GM21390 (cell line): ENCODE measurements around the gene TMEM184B.
"Not testable (repeated sequence)": the region's sequence is repeated elsewhere in the genome, so short reads cannot be mapped to it uniquely, and the experiment has no call there.

Experiments used
- ATAC-seq: cut with Tn5 transposase; IDR thresholded peaks from one replicate; pipeline ENCODE4 v1.9.1; 2021; ENCODE audit not compliant: unreplicated experiment

Gene TMEM184B

DNA sequence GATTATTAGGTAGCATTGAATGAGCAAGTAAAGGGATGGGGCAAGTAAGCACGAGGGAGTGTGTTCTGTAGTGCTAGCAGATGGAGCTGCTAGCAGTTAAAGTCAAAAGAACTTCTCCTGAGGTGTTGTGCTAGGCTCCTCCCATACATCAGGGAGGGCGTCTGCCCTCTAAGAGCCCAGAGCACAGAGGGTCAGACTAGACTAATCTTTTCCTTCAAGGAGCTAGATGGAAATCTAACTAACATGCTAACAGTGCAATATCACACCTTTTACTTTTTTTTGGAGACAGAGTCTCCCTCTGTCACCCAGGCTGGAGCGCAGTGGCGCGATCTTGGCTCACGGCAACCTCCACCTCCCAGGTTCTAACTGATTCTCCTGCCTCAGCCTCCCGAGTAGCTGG, 88.0 kb downstream of the TMEM184B start:
- no peak for ATAC-seq

DNA sequence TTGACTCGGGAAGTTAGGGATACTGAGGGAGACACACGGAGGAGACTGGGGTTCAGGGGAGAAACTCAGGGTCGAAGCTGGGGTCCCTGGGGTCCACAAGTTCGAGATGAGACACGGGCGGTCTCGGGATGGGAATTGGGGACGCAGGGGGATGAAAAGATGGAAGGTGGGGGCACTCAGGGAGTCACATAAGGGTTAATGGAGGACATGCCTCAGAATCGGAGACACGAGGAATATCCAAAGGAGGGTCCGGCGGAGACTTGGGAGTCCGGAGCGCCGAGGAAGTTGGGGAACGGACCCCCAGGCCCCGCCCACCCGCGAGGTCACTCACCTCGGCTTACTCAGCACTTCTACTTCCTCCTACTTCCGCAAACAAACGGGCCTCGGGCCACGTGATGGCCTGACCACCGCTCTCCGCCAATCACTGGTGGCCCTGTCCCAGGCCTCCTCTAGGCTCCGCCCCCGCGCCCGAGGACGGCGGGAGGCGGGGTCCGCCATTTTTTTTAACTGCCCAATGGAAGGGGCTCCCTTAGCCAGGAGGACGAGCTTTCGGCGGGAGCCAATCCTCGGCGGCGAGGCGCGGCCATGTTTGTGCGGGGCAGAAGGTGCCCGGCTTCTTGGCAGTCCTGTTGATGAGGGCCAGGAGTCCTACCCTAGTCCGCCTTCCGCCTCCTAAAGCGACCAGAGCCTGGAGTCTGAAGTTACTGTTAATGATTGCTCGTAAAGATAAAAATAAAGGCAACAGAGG, 91.2 kb downstream of the TMEM184B start, which contains the start of gene PLA2G6:
Gene PLA2G6, minus strand, starts transcription at position 378 of the 748 bp plus-strand sequence. CDS start 12,404 bp downstream, outside the sequence.
- ATAC-seq: peak; percentile 73

DNA sequence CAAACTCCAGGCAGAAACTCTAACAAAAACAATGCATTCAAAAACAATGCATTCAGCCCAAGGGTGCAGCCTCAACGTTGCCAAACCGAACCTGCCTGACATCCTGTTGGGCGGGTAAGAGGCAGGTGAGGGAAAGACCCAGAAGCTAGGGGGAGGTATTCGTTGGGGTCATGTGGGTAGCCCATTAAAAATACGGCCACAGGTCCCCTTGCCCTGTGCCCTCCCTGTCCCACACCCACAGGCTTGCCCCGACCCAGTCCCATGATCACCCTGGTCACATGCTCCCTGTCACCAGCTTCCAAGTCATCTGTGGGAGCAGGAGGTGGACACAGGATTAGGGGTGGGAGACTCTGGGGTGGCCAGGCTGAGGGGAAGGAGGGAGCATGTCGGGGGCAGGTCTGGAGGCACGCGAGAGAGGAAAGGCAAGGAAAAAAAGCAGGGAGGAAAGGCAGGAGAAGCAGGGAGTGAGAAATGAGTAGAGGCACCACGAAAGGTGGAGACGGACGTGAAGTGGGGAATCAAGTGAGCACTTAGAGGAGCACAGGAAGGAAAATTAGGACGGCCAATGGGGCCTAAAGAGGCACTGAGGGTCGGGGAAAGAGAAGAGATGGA, 91.9 kb downstream of the TMEM184B start:
- no peak for ATAC-seq

DNA sequence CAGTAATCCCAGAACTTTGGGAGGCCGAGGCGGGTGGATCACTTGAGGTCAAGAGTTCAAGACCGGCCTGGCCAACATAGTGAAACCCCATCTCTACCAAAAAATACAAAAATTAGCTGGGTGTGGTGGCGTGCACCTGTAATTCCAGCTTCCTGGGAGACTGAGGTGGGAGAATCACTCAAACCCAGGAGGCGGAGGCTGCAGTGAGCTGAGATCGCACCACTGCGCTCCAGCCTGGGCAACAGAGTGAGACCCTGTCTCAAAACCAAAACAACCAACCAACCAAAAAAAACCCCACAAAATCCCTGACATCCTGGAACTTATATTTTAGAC, 94.2 kb downstream of the TMEM184B start:
- ATAC-seq: not testable (repeated sequence)

DNA sequence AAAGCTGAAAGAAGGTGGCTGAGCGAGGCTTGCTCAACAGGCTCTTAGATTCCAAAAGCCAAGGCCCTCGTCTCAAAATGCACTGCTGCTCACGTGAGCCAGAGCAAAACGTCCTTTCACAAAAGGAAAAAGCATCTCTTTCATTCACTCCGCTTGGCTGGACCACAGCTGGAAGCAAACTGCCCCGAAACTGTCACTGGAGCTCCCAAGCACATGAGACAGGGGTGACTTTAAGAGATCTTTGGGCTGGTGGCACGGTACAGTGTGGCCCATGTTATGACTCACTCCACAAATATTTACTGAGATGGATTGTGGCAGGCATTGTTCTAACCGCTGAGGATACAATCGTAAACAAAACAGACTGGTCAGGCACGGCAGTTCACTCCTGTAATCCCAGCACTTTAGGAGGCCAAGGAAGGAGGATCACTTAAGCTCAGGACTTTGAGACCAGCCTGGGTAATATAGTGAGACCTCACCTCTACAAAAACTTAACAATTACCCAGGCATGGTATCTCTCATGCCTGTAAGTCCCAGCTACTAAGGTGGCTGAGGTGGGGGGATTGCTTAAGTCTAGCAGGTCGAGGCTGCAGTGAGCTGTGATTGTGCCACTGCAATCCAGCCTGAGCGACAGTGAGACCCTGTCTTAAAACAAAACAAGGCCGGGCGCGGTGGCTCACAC, 94.7 kb downstream of the TMEM184B start:
- no peak for ATAC-seq

DNA sequence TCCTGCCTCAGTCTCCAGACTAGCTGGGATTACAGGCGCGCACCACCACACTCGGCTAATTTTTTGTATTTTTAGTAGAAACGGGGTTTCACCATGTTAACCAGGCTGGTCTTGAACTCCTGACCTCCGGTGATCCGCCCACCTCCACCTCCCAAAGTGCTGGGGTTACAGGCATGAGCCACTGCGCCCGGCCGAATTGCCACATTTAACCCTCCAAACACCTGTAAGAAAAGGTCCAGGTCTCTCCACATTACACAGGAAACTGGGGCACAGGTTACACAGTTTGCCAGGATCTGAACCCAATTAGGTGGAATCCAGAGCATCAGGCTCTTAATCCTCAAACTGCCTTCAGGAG, 95.3 kb downstream of the TMEM184B start:
- not testable (repeated sequence) for ATAC-seq

DNA sequence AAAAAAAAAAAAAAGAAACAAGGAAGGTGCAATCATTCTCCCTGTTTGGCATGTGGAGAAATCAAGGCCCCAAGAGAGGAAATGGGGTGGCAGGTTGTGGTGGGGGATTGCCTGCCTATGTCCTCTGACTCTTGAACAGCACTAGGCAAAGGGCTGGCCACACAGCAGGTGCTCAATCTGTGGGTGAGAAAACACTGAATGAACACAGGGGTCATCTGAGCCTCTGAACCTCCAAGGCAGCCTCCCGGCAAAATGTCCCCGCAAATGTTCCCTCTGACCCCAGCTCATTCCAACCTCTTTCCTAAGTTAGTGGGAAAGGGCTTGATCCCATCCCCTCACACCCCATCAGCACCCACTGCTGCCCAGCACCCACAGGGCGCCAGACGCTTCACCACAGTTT, 95.8 kb downstream of the TMEM184B start:
- ATAC-seq: no peak

DNA sequence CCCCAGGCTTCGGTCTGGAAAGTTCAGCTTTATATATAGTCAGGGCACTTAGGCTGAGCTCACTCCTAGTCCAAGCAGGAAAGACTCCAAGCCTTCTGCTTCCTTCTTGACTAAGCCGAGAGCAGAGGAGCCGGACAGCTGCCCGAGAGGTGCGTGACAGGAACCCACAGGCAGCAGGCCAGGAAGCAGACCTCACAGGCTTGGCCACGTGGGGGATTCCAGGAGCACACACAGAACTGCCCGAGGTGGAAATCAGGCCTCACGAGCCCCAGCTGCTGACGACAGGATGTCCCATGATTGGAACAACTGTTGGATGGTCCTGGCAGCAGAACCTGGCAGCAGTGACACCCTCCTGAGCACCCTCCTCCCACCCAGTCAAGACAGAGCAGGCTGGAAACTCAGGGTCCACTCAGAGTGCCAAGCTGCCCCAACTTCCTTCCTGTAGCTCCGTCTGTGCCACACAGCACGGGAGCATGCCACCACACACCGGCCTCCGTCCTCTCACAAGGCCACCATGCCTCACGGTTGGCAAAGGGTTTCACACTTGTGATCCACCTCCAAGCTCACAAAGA, 96.6 kb downstream of the TMEM184B start:
- ATAC-seq: no peak

DNA sequence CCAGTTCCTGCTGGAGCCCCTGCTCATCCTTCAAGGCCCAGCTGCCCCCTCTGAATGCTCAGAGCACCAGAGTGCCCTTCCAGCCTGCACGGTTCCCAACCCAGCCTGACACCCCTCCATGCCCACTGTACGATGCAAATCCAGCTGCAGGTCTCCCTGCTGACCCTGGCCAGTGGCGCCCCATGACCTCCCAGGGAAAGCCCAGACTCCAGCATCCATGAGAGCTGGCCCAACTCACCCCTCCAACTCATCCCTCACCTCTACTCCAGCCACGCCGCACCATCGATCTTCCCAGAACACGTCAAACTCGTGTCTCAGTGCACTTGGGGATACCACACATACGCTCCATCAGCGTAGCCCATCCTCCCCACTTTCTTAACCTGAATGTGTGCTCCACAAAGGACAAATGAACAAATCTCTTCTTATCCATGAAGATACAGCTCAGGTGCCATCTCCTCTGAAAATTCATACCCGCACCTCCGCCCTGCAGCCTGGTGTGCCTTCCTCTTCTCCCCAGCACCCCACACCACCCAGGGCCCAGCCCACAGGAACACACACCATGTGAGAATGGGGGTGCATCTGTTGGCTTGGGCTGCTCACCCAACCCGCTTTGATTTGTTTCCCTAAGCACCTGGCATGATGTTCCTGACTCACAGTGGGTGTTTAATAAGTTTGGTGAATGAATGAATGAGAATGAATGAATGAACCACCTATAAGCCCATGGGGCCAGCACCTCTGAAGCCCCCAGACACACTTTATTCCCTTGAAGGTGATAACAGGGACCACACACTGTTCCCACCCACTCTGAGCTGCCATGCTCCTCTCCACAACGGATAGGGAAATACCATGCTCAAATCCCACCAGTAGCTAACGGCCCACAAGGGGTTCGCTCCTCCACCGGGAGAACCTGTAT, 97.3 kb downstream of the TMEM184B start:
- ATAC-seq: no peak

DNA sequence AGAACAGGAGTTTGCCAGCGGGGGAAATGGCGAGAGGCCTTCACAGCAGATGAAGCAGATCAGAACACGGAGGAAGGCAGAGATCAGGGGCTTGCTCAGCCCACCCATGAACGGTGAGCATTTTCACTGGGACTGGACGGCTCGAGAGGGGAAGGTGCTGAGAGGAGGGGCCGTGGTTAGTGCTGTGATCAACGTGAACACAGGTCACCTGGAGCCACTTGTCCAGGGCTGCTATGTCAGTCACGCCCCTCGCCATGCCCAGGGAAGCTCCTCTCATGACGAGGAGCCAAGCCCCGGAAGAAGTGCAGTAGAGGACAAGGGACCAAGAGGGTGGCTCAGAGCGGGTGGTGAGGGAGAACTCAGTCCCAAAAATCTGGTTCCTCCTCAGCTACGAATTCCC, 98.2 kb downstream of the TMEM184B start:
- ATAC-seq: no peak

DNA sequence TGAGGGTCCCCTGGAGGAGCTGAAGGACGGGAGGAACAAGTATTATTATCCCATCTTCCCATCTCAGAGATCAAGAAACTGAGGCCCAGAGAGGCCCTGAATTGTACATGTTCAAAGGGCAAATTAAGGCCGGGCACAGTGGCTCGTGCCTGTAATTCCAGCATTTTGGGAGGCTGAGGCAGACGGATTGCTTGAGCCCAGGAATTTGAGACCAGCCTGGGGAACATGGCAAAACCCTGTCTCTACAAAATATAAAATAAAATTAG, 99.2 kb downstream of the TMEM184B start:
- no peak for ATAC-seq

DNA sequence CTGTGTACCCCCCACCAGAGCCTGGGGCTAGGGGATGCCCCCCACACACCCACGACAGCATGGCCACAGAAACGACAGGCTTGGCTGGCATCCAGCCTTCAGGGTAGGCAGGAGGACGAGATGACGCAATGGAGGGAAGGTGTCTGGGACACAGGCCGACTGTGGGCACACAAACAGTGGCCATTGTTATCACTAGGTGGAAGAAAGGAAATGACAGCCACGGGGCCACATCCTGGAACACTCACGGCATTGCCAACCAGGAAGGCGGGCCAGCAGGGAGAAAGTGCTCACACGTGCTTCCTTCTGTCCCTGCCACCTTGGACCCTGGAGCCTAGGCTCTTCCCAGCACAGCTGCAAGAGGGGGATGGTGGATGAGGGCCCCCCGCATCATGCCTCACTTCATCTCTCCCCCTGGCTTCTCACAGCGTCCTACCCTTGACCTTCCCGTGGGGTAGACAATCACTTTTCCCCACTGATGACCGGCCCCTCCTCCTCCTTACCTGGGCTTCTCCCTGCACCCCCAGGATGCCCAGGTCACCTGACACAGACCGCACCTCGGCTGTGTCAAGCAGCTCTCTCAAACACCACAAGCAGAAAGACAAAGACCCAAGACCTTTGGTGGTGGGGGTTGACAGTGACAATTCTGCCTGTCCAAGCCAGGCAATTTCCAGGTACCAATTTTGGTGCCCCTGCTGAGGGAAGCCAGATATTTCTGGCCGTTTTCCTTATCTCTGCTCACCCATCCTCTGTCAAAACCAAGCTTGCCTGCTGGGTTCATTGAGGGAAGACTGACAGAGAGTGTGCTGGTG, 99.8 kb downstream of the TMEM184B start:
- no peak for ATAC-seq

DNA sequence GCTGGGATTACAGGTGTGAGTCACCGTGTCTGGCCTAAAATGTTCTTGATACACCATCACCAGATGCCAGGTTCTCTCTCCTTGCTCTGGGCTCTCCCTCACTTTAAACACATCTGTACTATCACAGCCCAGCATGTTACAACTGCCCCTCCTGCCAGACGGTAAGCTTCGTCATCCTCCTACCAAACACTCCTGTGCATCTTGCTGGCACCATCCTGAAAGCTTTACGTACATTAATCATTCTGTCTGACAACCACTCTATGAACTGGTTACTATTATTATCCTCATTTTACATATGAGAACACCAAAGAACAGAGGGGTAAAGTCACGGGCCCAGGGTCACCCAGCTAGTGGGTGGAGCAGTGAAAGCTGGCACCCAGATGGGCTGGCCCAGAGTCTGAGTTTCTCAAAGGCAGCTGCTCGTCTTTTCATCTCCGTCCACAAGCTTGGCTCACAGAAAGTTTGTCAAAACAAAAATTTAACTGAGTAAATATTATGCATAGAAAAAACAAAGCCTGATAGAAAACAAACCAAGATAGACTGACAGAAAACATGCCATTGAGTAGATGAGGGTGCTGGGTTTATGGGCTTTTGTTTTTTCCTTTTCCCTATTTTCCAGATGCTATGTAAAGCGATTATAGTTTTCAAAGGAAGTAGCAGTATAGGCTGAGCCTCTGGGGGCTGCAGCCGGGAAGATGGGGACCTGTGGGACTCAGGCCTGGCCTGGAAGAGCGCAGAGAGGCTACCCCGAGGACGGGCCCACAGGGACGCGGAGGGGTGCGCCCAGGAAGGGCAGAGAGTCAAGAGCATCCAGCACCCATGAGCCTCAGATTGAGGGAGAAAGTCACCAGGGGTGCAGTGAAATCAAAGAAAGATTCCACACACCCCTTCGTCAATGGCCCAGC, 100.6 kb downstream of the TMEM184B start:
- ATAC-seq: no peak

DNA sequence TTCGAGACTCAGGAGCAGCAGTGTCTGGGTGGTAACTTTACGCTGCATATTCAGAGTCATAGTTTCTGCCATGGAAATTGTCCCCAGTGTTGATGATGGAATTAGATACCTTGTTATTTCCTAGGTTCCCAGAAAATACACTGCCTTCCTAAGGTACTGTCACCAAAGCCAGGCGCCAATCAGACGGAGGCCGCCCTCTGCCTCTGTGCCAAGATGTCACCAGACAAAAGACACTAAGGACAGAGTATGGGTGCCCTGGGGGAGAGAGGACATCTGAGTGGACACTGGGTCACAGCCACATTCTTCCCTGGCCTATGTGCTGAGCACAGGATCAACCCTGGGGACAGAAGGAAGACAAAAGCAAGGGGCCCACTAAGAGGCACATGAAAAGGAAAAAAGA, 102.3 kb downstream of the TMEM184B start:
- ATAC-seq: no peak
